Esophagus squamous epithelium (tissue), 5 donors: Measurements from ENCODE around the gene CROCC2. TPM values are rescaled to one million over a fixed set of nuclear protein-coding genes. Genes with fewer than 3 reads are reported as not detected.

Source experiments
- DNase-seq: peaks from one replicate; lab custom pipeline; 2025; lab: John Stamatoyannopoulos, UW
- H3K27ac ChIP-seq, 4 donors: fragments of 200-600 bp; sonication (generic); one replicate each; pipeline ENCODE4 v1.5.1; 2016 to 2019; ENCODE audit warnings: mild to moderate bottlenecking in 1 of 4
- H3K27me3 ChIP-seq, 4 donors: fragments of 200-600 bp; sonication (generic); 1 replicate in 3 of 4; 2 replicates in 1 of 4; pipeline versions ENCODE4 v1.5.1 to v1.6.0; 2017 to 2021; ENCODE audit warnings: antibody characterized with exemption in 1 of 4
- H3K36me3 ChIP-seq, 3 donors: fragments of 200-600 bp; sonication (generic); one replicate each; pipeline ENCODE4 v1.5.1; 2016 to 2019
- H3K4me1 ChIP-seq, 3 donors: fragments of 200-600 bp; sonication (generic); one replicate each; pipeline ENCODE4 v1.5.1; 2017 to 2019
- H3K4me3 ChIP-seq, 4 donors: fragments of 200-600 bp; sonication (generic); 1 replicate in 3 of 4; 2 replicates in 1 of 4; pipeline ENCODE4 v1.5.1; 2016 to 2019; ENCODE audit warnings: mild to moderate bottlenecking in 2 of 4, moderate library complexity in 1 of 4
- H3K9me3 ChIP-seq, 3 donors: fragments of 200-600 bp; sonication (generic); one replicate each; pipeline ENCODE4 v1.5.1; 2016 to 2019
- CTCF ChIP-seq, 6 experiments: fragments of 450-650 bp in 4 of 6; fragments of 200-600 bp in 2 of 6; sonication (generic) in 2 of 6; IDR thresholded peaks; one replicate each; pipeline ENCODE4 v1.5.1; 2016 to 2019; ENCODE audit warnings: antibody characterized with exemption in 6 of 6, mild to moderate bottlenecking in 4 of 6, moderate library complexity in 4 of 6
- POLR2A ChIP-seq, 4 donors: fragments of 450-650 bp; IDR thresholded peaks; one replicate each; pipeline ENCODE4 v1.6.1; 2017; ENCODE audit warnings: antibody characterized with exemption in 4 of 4, mild to moderate bottlenecking in 4 of 4, moderate library complexity in 3 of 4
- WGBS, 2 donors: methylation state at CpG; one replicate each; pipeline ENCODE4 v1.1.5; 2018; 5-methylcytosine and 5-hydroxymethylcytosine counted together
- intact Hi-C: fragments of 100-400 bp; cut with DNase I; formaldehyde crosslinking; loops from one replicate; pipeline ENCODE4 v1.15.0; 2022
- total RNA-seq, 4 donors: library from RNA; depleted of rRNA; stranded (reverse); fragments of >200 nt; gene quantifications; one replicate each; pipeline ENCODE4 v1.1.0, GENCODE V29; 2016
- donor health status: DM: yes; HTN: yes; CAD: no.

Gene CROCC2
- total RNA-seq, 4 donors from 2014 or later = not detected

GRCh38 chr2:240886023-240886565 lies 20.0 kb upstream of the CROCC2 start:
- WGBS, 2 donors = 77% methylated on average over 5 of the region's 5 CpGs
- TF ChIP-seq POLR2A (IDR thresholded peaks at IDR 0.05) (no peak), CTCF (IDR thresholded peaks at IDR 0.05) (no peak)
- no peak for DNase-seq
- no peak overlapping the region for H3K27ac ChIP-seq
- intact Hi-C loops = no loop called here
- H3K4me3 ChIP-seq = no peak overlapping the region
- peaks cover 0 to 19% (median 3%) of the 10 kb centered on the region in 3 donors for H3K4me1 ChIP-seq
- peaks cover 0 to 60% (median 4%) of the 10 kb centered on the region in 3 donors for H3K36me3 ChIP-seq
- no peaks in the 10 kb centered on the region for H3K9me3 ChIP-seq
- no peaks in the 10 kb centered on the region for H3K27me3 ChIP-seq

GRCh38 chr2:240886678-240887609 lies 19.2 kb upstream of the CROCC2 start:
- 50 to 69% methylated on average over 2 to 4 of the region's 18 CpGs for WGBS, 2 donors
- peaks cover 0 to 64% (median 4%) of the 10 kb centered on the region in 3 donors for H3K36me3 ChIP-seq
- no peak for DNase-seq
- peaks cover 0 to 27% (median 3%) of the 10 kb centered on the region in 3 donors for H3K4me1 ChIP-seq
- TF ChIP-seq POLR2A (IDR thresholded peaks at IDR 0.05) (no peak), CTCF (IDR thresholded peaks at IDR 0.05) (no peak)
- no peaks in the 10 kb centered on the region for H3K9me3 ChIP-seq
- intact Hi-C loops = no loop called here
- H3K27ac ChIP-seq = no peak overlapping the region
- no peak overlapping the region for H3K4me3 ChIP-seq
- no peaks in the 10 kb centered on the region for H3K27me3 ChIP-seq

- DNase-seq = no peak
- intact Hi-C loops = no loop called here
- 72 to 77% methylated on average over 2 to 4 of the region's 4 CpGs for WGBS, 2 donors
- H3K36me3 ChIP-seq = peaks cover 0 to 64% (median 4%) of the 10 kb centered on the region in 3 donors
- H3K27me3 ChIP-seq = no peaks in the 10 kb centered on the region
- TF ChIP-seq POLR2A (IDR thresholded peaks at IDR 0.05) = no peak
- TF ChIP-seq CTCF (IDR thresholded peaks at IDR 0.05) = no peak
- H3K4me1 ChIP-seq = peaks cover 0 to 34% (median 7%) of the 10 kb centered on the region in 3 donors
- no peak overlapping the region for H3K27ac ChIP-seq
- no peak overlapping the region for H3K4me3 ChIP-seq
- no peaks in the 10 kb centered on the region for H3K9me3 ChIP-seq
Observed at GRCh38 chr2:240887631-240888030, 18.5 kb upstream of the CROCC2 start.

- no peaks in the 10 kb centered on the region for H3K27me3 ChIP-seq
- DNase-seq = no peak
- H3K4me1 ChIP-seq = peaks cover 4 to 41% (median 13%) of the 10 kb centered on the region in 3 donors
- peaks cover 0 to 64% (median 4%) of the 10 kb centered on the region in 3 donors for H3K36me3 ChIP-seq
- H3K4me3 ChIP-seq = no peak overlapping the region
- 100% methylated on average over 1 of the region's 37 CpGs; no CpG with 5 or more reads in 1 of the 2 donors for WGBS, 2 donors
- TF ChIP-seq POLR2A (IDR thresholded peaks at IDR 0.05) (no peak), CTCF (IDR thresholded peaks at IDR 0.05) (no peak)
- intact Hi-C loops = no loop called here
- H3K9me3 ChIP-seq = no peaks in the 10 kb centered on the region
- H3K27ac ChIP-seq = no peak overlapping the region
Observed at GRCh38 chr2:240888130-240888889, 17.8 kb upstream of the CROCC2 start.
